Thoracic aorta (tissue), 2 donors: ENCODE measurements around the gene EPB41L5. TPM values are rescaled to one million over a fixed set of nuclear protein-coding genes. Genes with fewer than 3 reads are reported as not detected.
"Not testable (repeated sequence)": the region's sequence is repeated elsewhere in the genome, so short reads cannot be mapped to it uniquely, and the experiment has no call there.

Experiments
- ATAC-seq: fragments of 150-250 bp; one replicate; pipeline ENCODE4 v1.8.0; 2017; ENCODE audit warnings: low read depth; ENCODE audit not compliant: insufficient number of reproducible peaks, low FRiP score
- DNase-seq: peaks from one replicate; pipeline ENCODE4 v3.0.0-alpha.2; 2020; ENCODE audit warnings: low spot score
- H3K27ac ChIP-seq, 2 donors: fragments of 200-600 bp; sonication (generic); 1 replicate in 1 of 2; 2 replicates in 1 of 2; pipeline ENCODE4 v1.5.1; 2016; ENCODE audit warnings: mild to moderate bottlenecking in 2 of 2, moderate library complexity in 2 of 2
- H3K27me3 ChIP-seq: fragments of 200-600 bp; sonication (generic); replicated peaks from 2 replicates; pipeline ENCODE4 v1.6.0; 2016; ENCODE audit warnings: mild to moderate bottlenecking; ENCODE audit not compliant: insufficient read depth
- H3K36me3 ChIP-seq: fragments of 200-600 bp; sonication (generic); one replicate; pipeline ENCODE4 v1.5.1; 2016
- H3K4me1 ChIP-seq, 2 donors: fragments of 200-600 bp; sonication (generic); 1 replicate in 1 of 2; 2 replicates in 1 of 2; pipeline versions ENCODE4 v1.5.1 to v1.6.0; 2016; ENCODE audit warnings: low read depth in 2 of 2, mild to moderate bottlenecking in 1 of 2; ENCODE audit not compliant: control insufficient read depth in 1 of 2
- H3K4me3 ChIP-seq: fragments of 200-600 bp; sonication (generic); 2 replicates; pipeline ENCODE4 v1.5.1; 2016; ENCODE audit warnings: mild to moderate bottlenecking
- H3K9me3 ChIP-seq: fragments of 200-600 bp; sonication (generic); 2 replicates; pipeline ENCODE4 v1.5.1; 2016
- total RNA-seq, 2 donors: library from RNA; depleted of rRNA; stranded (reverse); fragments of >200 nt; gene quantifications; one replicate each; pipeline versions ENCODE4 v1.1.0 to v1.2.3, GENCODE V29; 2016
- TF ChIP-seq, protein P1 (sequence below): fragments of 200-600 bp; sonication (generic); IDR thresholded peaks from one replicate; pipeline ENCODE4 v1.5.1; 2019; ENCODE audit warnings: antibody characterized with exemption

EPB41L5 gene
- total RNA-seq, 2 donors from 2014 or later: 15.4 to 18.5 TPM

DNA sequence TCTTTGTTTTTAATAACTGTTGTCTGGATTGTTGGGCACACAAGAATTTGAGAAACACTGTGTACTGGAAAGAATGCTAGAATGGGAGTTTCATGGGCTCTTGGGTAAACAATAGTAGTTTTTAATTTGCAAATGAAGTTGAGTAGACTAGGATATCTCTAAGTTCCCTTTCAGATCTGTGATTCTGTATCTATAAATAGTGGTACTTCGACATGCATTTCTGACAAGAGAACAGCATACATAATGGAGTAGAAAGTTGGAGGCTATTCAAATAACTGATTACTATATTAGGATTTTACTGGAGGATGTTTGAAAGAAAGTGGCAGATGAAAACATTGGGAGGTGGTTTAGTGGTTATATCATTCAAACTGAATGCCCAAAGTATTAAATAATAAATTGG lies 29.5 kb downstream of the EPB41L5 start:
- ATAC-seq (no peak), DNase-seq (no peak)
- TF ChIP-seq, protein P1, sequence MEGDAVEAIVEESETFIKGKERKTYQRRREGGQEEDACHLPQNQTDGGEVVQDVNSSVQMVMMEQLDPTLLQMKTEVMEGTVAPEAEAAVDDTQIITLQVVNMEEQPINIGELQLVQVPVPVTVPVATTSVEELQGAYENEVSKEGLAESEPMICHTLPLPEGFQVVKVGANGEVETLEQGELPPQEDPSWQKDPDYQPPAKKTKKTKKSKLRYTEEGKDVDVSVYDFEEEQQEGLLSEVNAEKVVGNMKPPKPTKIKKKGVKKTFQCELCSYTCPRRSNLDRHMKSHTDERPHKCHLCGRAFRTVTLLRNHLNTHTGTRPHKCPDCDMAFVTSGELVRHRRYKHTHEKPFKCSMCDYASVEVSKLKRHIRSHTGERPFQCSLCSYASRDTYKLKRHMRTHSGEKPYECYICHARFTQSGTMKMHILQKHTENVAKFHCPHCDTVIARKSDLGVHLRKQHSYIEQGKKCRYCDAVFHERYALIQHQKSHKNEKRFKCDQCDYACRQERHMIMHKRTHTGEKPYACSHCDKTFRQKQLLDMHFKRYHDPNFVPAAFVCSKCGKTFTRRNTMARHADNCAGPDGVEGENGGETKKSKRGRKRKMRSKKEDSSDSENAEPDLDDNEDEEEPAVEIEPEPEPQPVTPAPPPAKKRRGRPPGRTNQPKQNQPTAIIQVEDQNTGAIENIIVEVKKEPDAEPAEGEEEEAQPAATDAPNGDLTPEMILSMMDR: no peak
- H3K9me3 ChIP-seq: no peaks in the 10 kb centered on the region
- H3K27ac ChIP-seq: no peak overlapping the region
- peaks cover 2 to 10% of the 10 kb centered on the region in 2 donors for H3K4me1 ChIP-seq
- H3K4me3 ChIP-seq: no peak overlapping the region
- no peaks in the 10 kb centered on the region for H3K36me3 ChIP-seq
- no peaks in the 10 kb centered on the region for H3K27me3 ChIP-seq

DNA sequence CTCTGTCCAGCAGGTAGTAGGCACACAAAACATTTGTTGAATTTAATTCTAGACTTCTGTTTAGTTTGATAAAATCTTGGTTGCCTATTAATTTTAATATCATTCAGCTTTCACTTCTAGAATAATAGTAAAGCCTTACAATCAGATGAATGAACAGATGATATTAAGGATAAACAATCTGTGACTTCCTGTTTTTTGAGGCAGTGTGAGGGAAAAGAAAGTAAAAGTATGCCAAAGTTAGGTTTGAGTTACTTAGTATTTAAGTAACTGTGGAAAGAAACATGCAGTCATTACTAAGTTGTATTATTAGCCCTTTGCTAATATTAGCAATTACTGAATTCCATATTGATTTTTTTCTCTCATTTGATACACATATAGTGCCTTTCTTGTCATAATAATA lies 31.5 kb downstream of the EPB41L5 start:
- no peak for DNase-seq
- H3K4me3 ChIP-seq: no peak overlapping the region
- peaks cover 2 to 10% of the 10 kb centered on the region in 2 donors for H3K4me1 ChIP-seq
- no peaks in the 10 kb centered on the region for H3K36me3 ChIP-seq
- no peak for ATAC-seq
- no peaks in the 10 kb centered on the region for H3K27me3 ChIP-seq
- TF ChIP-seq, protein P1: no peak
- H3K9me3 ChIP-seq: peaks cover under 1% of the 10 kb centered on the region
- no peak overlapping the region for H3K27ac ChIP-seq

DNA sequence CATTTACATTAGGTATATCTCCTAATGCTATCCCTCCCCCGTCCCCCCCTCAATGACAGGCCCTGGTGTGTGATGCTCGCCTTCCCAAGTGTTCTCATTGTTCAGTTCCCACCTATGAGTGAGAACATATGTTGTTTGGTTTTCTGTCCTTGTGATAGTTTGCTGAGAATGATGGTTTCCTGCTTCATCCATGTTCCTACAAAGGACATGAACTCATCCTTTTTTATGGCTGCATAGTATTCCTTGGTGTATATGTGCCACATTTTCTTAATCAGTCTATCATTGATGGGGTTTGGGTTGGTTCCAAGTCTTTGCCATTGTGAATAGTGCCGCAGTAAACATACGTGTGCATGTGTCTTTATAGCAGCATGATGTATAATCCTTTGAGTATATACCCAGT lies 32.9 kb downstream of the EPB41L5 start:
- H3K4me1 ChIP-seq: peaks cover 2 to 10% of the 10 kb centered on the region in 2 donors
- not testable (repeated sequence) for H3K9me3 ChIP-seq, H3K36me3 ChIP-seq, H3K4me3 ChIP-seq, H3K27me3 ChIP-seq, ATAC-seq, H3K27ac ChIP-seq, DNase-seq

DNA sequence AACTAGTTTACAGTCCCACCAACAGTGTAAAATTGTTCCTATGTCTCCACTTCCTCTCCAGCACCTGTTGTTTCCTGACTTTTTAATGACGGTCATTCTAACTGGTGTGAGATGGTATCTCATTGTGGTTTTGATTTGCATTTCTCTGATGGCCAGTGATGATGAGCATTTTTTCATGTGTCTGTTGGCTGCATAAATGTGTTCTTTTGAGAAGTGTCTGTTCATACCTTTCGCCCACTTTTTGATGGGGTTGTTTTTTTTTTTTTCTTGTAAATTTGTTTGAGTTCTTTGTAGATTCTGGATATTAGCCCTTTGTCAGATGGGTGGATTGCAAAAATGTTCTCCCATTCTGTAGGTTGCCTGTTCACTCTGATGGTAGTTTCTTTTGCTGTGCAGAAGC lies 33.4 kb downstream of the EPB41L5 start:
- H3K27me3 ChIP-seq, H3K9me3 ChIP-seq, H3K27ac ChIP-seq, ATAC-seq, H3K4me3 ChIP-seq, H3K36me3 ChIP-seq, DNase-seq: not testable (repeated sequence)
- H3K4me1 ChIP-seq: peaks cover 2 to 10% of the 10 kb centered on the region in 2 donors

DNA sequence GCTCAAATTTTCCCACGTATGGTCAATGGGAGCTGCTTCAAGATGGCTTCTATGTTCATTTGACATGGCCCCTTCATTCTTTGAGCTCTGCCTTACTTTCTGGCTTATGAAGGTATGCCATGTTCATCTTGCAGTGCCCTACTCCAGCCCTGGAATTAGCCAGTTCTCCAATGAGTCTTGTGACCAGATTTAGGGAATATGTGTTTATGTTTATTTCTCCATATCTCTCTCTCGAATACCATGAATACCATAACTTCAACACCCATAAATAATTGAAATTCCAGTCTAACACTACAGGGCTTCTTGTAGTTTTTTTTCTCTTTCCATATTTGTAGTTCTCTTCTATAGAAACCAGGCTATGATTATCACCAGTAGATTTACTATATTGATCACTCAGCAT lies 39.7 kb downstream of the EPB41L5 start:
- Histone ChIP-seq H3K9me3 (peaks cover 17% of the 10 kb centered on the region), H3K27me3 (no peaks in the 10 kb centered on the region), H3K27ac (no peak overlapping the region), H3K4me1 (no peaks in the 10 kb centered on the region), H3K36me3 (no peaks in the 10 kb centered on the region), H3K4me3 (no peak overlapping the region)
- DNase-seq (no peak), ATAC-seq (no peak)
- TF ChIP-seq, protein P1: no peak

DNA sequence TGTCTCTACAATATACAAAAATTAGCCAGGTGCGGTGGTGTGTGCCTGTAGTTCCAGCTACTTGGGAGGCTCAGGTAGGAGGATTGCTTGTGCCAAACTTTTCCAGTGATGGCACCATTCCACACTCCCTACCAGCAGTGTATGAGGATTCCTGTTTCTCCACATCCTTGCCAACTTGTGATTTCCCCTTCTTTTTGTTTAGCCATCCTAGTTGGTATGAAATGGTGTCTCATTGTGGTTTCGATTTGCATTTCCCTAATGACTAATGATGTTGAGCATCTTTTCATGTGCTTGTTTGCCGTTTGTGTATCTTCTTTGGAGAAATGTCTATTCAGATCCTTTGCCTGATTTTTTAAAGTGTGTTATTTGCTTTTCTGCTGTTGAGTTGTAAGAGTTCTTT lies 41.0 kb downstream of the EPB41L5 start:
- DNase-seq (no peak), ATAC-seq (no peak)
- Histone ChIP-seq H3K27me3 (no peaks in the 10 kb centered on the region), H3K9me3 (peaks cover 17% of the 10 kb centered on the region), H3K27ac (no peak overlapping the region), H3K4me3 (no peak overlapping the region), H3K4me1 (no peaks in the 10 kb centered on the region), H3K36me3 (no peaks in the 10 kb centered on the region)
- TF ChIP-seq, protein P1: no peak
